HepG2 (cell line): ENCODE data around the gene HEATR1.

ENCODE experiments used
- ARNT ChIP-seq: fragments of 450-650 bp; IDR thresholded peaks from 2 replicates; pipeline ENCODE4 v1.6.1; 2017
- HOXA7 ChIP-seq: sonication (generic); formaldehyde crosslinking; IDR thresholded peaks from 2 replicates; pipeline ENCODE4 v1.8.1; 2022; ENCODE audit warnings: mild to moderate bottlenecking, missing genetic modification reagents, moderate library complexity
- KDM5A ChIP-seq: fragments of 200-600 bp; sonication (generic); IDR thresholded peaks from 2 replicates; pipeline ENCODE4 v1.7.0; 2018; ENCODE audit warnings: antibody characterized with exemption, mild to moderate bottlenecking, low read length, borderline replicate concordance
- POLR2AphosphoS5 ChIP-seq: IDR thresholded peaks from 2 replicates; pipeline ENCODE4 v1.6.1; 2012; ENCODE audit warnings: low read depth, low read length
- SATB2 ChIP-seq: sonication (generic); formaldehyde crosslinking; IDR thresholded peaks from 2 replicates; pipeline ENCODE4 v1.5.0; 2020; ENCODE audit warnings: missing genetic modification reagents
- ZNF768 ChIP-seq: sonication (generic); formaldehyde crosslinking; IDR thresholded peaks from 2 replicates; pipeline ENCODE4 v1.4.0; 2020; ENCODE audit warnings: missing genetic modification reagents
- TF ChIP-seq, protein P1 (sequence below): sonication (generic); formaldehyde crosslinking; IDR thresholded peaks from 2 replicates; pipeline ENCODE4 v1.5.0; 2020; ENCODE audit warnings: mild to moderate bottlenecking, missing genetic modification reagents, moderate library complexity
- TF ChIP-seq, protein P2 (sequence below): sonication (generic); formaldehyde crosslinking; IDR thresholded peaks from 2 replicates; pipeline ENCODE4 v1.4.0; 2020; ENCODE audit warnings: missing genetic modification reagents
- TF ChIP-seq, protein P3 (sequence below), 2 experiments: sonication (generic) in 1 of 2; formaldehyde crosslinking in 1 of 2; IDR thresholded peaks; 2 replicates each; pipeline versions ENCODE4 v1.5.1 to v1.6.1; 2011 to 2020; ENCODE audit warnings: borderline replicate concordance in 1 of 2, low read depth in 1 of 2, low read length in 1 of 2, mild to moderate bottlenecking in 1 of 2, missing genetic modification reagents in 1 of 2, moderate library complexity in 1 of 2

DNA sequence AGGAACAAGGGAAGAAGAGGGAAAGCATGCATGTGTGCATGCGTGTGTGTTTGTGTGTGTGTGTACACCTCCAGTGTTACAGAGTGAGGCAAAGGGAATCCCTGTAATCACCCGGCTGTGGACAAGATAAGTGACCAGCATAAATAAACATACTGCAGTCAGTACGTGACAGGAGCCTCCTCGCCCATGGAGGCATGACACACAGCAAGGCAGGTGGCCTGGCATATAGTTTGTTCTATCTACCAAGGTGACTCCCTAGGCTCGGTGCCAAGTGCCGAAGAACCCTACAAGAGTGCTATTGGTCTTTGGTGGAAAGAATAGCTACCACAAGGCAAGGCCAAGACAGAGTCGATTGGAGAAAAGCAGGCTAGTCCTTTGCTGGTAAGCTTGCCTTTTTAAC is 31.7 kb upstream of the HEATR1 start:
- TF ChIP-seq SATB2 (CRISPR knock-in tag): no peak
- TF ChIP-seq, protein P1, sequence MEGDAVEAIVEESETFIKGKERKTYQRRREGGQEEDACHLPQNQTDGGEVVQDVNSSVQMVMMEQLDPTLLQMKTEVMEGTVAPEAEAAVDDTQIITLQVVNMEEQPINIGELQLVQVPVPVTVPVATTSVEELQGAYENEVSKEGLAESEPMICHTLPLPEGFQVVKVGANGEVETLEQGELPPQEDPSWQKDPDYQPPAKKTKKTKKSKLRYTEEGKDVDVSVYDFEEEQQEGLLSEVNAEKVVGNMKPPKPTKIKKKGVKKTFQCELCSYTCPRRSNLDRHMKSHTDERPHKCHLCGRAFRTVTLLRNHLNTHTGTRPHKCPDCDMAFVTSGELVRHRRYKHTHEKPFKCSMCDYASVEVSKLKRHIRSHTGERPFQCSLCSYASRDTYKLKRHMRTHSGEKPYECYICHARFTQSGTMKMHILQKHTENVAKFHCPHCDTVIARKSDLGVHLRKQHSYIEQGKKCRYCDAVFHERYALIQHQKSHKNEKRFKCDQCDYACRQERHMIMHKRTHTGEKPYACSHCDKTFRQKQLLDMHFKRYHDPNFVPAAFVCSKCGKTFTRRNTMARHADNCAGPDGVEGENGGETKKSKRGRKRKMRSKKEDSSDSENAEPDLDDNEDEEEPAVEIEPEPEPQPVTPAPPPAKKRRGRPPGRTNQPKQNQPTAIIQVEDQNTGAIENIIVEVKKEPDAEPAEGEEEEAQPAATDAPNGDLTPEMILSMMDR (CRISPR knock-in tag): no peak
- TF ChIP-seq, protein P2, sequence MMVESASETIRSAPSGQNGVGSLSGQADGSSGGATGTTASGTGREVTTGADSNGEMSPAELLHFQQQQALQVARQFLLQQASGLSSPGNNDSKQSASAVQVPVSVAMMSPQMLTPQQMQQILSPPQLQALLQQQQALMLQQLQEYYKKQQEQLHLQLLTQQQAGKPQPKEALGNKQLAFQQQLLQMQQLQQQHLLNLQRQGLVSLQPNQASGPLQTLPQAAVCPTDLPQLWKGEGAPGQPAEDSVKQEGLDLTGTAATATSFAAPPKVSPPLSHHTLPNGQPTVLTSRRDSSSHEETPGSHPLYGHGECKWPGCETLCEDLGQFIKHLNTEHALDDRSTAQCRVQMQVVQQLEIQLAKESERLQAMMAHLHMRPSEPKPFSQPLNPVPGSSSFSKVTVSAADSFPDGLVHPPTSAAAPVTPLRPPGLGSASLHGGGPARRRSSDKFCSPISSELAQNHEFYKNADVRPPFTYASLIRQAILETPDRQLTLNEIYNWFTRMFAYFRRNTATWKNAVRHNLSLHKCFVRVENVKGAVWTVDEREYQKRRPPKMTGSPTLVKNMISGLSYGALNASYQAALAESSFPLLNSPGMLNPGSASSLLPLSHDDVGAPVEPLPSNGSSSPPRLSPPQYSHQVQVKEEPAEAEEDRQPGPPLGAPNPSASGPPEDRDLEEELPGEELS (CRISPR knock-in tag): no peak
- TF ChIP-seq HOXA7: no peak
- TF ChIP-seq ZNF768 (CRISPR knock-in tag): no peak
- no peak for TF ChIP-seq POLR2AphosphoS5
- TF ChIP-seq KDM5A: no peak
- TF ChIP-seq ARNT: no peak
- TF ChIP-seq, protein P3, sequence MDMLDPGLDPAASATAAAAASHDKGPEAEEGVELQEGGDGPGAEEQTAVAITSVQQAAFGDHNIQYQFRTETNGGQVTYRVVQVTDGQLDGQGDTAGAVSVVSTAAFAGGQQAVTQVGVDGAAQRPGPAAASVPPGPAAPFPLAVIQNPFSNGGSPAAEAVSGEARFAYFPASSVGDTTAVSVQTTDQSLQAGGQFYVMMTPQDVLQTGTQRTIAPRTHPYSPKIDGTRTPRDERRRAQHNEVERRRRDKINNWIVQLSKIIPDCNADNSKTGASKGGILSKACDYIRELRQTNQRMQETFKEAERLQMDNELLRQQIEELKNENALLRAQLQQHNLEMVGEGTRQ (IDR thresholded peaks at IDR 0.05; ENCODE audit: low read depth, low read length): no peak
- TF ChIP-seq, protein P3 (CRISPR knock-in tag; IDR thresholded peaks at IDR 0.05; ENCODE audit: borderline replicate concordance): no peak
